ENCODE data around the gene SMARCA4.

Gene SMARCA4

GRCh38 chr19:10983026-10983425, 22.2 kb downstream of the SMARCA4 start:
- TF ChIP-seq GATA3 (IDR thresholded peaks at IDR 0.05; ENCODE audit: low read depth, low read length) = no peak
- no peak for TF ChIP-seq GATA2 (IDR thresholded peaks at IDR 0.05; ENCODE audit: low read depth, low read length)

- TF ChIP-seq GATA2 (IDR thresholded peaks at IDR 0.05; ENCODE audit: low read depth, low read length) = no peak
- no peak for TF ChIP-seq GATA3 (IDR thresholded peaks at IDR 0.05; ENCODE audit: low read depth, low read length)
These were observed 23.4 kb downstream of the SMARCA4 start for GRCh38 chr19:10984166-10984735.

DNA sequence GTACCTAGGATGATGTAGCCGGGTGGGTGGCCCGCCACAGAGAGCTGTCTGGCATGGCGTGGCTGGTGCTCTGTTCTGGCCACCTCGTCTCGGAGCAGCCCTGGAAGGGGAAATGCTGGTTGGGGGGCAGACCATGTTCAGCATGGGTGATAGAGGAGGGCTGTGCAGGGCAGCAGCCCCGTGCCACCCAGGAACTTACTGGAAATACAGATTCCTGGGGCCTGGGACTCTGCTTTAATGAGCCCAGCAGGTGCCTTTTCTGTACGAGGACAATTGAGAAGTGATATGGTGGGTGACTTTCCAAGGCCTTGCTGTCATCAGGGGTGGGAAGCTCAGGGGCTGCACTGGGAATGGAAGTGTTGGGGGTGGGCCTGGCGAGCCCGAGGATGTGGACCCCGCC, 24.7 kb downstream of the SMARCA4 start:
- TF ChIP-seq GATA2 (IDR thresholded peaks at IDR 0.05; ENCODE audit: low read depth, low read length) = no peak
- TF ChIP-seq GATA3 (IDR thresholded peaks at IDR 0.05; ENCODE audit: low read depth, low read length) = no peak

DNA sequence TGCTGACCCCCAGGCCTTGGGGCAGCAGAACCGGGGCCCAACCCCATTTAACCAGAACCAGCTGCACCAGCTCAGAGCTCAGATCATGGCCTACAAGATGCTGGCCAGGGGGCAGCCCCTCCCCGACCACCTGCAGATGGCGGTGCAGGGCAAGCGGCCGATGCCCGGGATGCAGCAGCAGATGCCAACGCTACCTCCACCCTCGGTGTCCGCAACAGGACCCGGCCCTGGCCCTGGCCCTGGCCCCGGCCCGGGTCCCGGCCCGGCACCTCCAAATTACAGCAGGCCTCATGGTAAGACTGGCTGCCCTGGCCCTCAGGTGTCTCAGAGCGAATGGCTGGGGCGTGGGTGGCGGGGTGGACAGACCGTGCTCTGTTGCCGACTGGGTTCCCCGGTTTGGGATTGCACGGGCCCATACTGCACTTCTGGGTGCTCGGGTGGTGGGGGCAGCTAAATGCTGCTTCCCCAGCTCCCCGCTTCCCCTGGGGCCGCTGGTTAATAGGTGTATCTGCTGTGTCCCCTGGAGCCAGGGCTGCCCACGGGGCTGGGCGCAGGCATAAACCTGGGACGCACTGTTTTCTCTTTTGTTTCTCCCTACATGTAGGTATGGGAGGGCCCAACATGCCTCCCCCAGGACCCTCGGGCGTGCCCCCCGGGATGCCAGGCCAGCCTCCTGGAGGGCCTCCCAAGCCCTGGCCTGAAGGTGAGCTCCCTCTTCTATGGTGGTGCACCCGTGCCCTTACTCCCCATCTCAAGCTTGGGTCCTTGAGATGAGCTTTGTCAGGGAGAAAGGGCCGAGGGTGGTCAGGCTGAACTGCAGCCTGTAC, 25.7 kb downstream of the SMARCA4 start:
- TF ChIP-seq GATA2 (IDR thresholded peaks at IDR 0.05; ENCODE audit: low read depth, low read length) (no peak), GATA3 (IDR thresholded peaks at IDR 0.05; ENCODE audit: low read depth, low read length) (no peak)

DNA sequence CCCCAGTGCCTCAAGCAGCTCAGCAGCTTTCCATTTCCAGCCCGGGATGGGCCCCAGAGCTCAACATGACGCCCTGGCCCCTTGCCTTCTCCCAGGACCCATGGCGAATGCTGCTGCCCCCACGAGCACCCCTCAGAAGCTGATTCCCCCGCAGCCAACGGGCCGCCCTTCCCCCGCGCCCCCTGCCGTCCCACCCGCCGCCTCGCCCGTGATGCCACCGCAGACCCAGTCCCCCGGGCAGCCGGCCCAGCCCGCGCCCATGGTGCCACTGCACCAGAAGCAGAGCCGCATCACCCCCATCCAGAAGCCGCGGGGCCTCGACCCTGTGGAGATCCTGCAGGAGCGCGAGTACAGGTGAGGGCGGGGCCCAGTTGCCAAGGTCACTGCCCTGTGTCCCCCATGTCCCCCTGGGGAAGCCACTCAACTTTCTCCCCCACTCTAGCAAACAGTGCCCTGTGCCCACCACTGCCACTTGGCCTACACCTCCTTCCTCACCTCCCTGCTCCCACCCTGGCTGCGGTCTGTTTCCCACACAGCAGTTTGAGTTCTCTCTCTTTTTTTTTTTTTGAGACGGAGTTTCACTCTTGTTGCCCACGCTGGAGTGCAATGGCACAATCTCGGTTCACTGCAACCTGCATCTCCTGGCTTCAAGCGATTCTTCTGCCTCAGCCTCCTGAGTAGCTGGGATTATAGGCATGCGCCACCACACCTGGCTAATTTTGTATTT, 26.9 kb downstream of the SMARCA4 start:
- TF ChIP-seq GATA3 (IDR thresholded peaks at IDR 0.05; ENCODE audit: low read depth, low read length) (no peak), GATA2 (IDR thresholded peaks at IDR 0.05; ENCODE audit: low read depth, low read length) (no peak)

- no peak for TF ChIP-seq GATA2 (IDR thresholded peaks at IDR 0.05; ENCODE audit: low read depth, low read length)
- no peak for TF ChIP-seq GATA3 (IDR thresholded peaks at IDR 0.05; ENCODE audit: low read depth, low read length)
These were observed 27.6 kb downstream of the SMARCA4 start for GRCh38 chr19:10988380-10988779.

DNA sequence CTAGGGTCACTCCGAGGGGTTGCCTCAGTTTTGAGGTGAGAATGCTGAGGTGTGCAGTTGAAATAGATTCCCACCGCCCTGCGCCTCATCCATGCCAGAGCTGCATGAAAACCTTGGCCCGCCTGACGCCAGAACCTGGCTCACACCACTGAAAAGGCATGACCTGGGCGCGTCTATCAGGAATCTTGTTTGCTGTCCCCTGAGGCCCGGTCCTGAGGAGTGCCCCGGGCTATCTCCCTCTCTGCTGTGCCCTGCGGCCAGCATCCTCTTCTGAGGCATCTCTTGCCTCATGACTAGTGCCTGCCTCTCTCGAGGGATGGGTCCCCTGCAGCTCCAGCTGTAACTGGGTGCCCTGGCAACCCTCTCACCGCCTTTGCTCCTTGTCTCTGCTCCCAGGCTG, 28.1 kb downstream of the SMARCA4 start:
- TF ChIP-seq GATA3 (IDR thresholded peaks at IDR 0.05; ENCODE audit: low read depth, low read length) = no peak
- TF ChIP-seq GATA2 (IDR thresholded peaks at IDR 0.05; ENCODE audit: low read depth, low read length) = no peak

DNA sequence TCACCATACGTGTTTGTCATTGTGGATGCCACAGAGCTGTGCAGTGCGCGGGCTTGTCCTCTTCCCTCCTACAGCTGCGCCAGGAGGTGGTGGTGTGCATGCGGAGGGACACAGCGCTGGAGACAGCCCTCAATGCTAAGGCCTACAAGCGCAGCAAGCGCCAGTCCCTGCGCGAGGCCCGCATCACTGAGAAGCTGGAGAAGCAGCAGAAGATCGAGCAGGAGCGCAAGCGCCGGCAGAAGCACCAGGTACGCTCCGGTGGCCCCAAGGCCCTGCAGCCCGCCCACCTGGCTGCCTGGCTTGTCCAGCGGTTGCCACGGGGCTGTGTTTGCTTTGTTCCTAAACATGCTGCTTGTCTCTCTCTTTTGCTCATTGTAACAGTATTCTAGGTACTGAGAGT, 30.2 kb downstream of the SMARCA4 start:
- TF ChIP-seq GATA2 (IDR thresholded peaks at IDR 0.05; ENCODE audit: low read depth, low read length) = no peak
- TF ChIP-seq GATA3 (IDR thresholded peaks at IDR 0.05; ENCODE audit: low read depth, low read length) = no peak

DNA sequence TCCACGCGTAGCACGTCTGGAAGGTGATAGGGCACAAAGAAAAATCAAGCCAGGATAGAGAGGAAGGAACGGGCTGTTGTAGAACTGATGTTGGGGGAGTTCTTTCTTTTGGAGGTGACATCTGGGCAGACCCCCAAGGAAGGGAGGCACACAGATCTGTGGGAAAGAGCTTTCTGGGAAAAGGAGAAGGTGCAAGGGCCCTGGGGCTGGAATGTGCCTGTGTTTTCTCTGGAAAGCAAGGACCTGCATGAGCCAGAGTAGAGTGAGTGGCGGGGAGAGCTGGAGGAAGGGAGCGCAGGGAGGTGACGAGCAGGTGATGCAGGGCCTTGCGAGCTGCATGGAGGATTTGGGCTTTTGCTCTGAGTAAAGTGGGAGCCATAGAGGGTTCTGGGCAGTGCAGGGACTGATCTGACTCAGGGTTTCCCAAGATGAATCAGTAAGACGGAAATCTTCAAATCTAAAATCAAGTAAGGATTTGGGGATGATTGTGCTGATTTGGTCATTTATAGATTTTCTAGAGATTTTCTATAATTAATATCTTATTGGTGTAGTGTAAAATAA, 30.8 kb downstream of the SMARCA4 start:
- TF ChIP-seq GATA2 (IDR thresholded peaks at IDR 0.05; ENCODE audit: low read depth, low read length) = no peak
- TF ChIP-seq GATA3 (IDR thresholded peaks at IDR 0.05; ENCODE audit: low read depth, low read length) = no peak

- no peak for TF ChIP-seq GATA3 (IDR thresholded peaks at IDR 0.05; ENCODE audit: low read depth, low read length)
- no peak for TF ChIP-seq GATA2 (IDR thresholded peaks at IDR 0.05; ENCODE audit: low read depth, low read length)
These were observed 35.2 kb downstream of the SMARCA4 start for GRCh38 chr19:10995926-10996600.

DNA sequence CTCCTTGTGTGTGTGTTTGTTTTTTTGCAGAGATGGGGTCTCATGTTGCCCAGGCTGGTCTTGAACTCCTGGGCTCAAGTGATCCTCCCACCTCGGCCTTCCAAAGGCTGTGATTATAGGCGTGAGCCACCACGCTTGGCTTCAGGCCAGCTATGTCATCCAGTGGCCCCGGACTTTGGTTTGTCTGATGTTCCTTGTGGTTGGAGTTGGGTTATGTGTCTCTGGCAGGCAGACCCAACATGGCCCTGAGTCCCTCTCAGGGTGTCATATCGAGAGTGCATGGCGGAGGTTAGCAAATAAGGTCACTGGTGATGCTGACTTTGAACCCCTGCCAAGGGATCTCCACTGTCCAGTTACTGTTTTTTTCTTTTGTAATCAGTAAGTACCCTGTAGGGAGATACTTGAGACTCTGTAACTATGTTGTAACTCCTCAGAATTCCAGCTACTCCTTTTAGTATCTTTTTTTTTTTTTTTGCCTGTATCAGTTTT, 37.3 kb downstream of the SMARCA4 start:
- TF ChIP-seq GATA2 (IDR thresholded peaks at IDR 0.05; ENCODE audit: low read depth, low read length) (no peak), GATA3 (IDR thresholded peaks at IDR 0.05; ENCODE audit: low read depth, low read length) (no peak)

DNA sequence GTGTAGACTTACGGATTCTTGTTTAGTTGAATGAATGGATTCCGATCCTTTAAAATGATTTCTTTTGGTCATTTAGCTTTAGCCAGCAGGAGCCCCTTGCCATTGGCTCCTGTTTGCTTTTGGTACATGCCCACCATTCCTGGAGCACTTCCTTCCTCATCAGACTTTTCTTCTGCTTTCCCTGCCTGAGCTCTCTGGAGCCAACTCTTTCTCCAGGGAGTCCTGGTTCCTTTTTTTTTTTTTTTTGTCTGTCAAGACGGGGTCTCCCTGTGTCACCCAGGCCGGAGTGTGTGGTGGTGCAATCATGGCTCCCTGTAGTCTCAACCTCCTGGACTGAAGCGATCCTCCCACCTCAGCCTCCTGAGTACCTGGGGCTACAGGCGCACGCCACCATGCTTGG, 37.8 kb downstream of the SMARCA4 start:
- TF ChIP-seq GATA3 (IDR thresholded peaks at IDR 0.05; ENCODE audit: low read depth, low read length) (no peak), GATA2 (IDR thresholded peaks at IDR 0.05; ENCODE audit: low read depth, low read length) (no peak)

GRCh38 chr19:11005521-11005920, 44.7 kb downstream of the SMARCA4 start:
- TF ChIP-seq GATA3 (IDR thresholded peaks at IDR 0.05; ENCODE audit: low read depth, low read length) (no peak), GATA2 (IDR thresholded peaks at IDR 0.05; ENCODE audit: low read depth, low read length) (no peak)

GRCh38 chr19:11007385-11007784, 46.6 kb downstream of the SMARCA4 start:
- TF ChIP-seq GATA3 (IDR thresholded peaks at IDR 0.05; ENCODE audit: low read depth, low read length) (no peak), GATA2 (IDR thresholded peaks at IDR 0.05; ENCODE audit: low read depth, low read length) (no peak)

Data from SH-SY5Y (cell line).